Calu3 (cell line): ENCODE measurements around the gene MTCH1. TPM values are rescaled to one million over a fixed set of nuclear protein-coding genes. Genes with fewer than 3 reads are reported as not detected.
A peak's percentile ranks its signal among the peaks of the same experiment; 100 is the strongest.

Experiments
- BruUV-seq: library from RNA; stranded (reverse); fragments of 400-500 nt; replicated peaks from 2 replicates; lab custom pipeline; 2021; lab: Mats Ljungman, UMichigan
- CTCF ChIA-PET: fragments of 300-600 bp; sonication (Branson Sonifier 250); formaldehyde crosslinking; loops from one replicate; lab custom pipeline; 2022; ENCODE audit warnings: antibody characterized with exemption; lab: Charles Lee
- DNase-seq: peaks from one replicate; pipeline ENCODE4 v3.0.0; 2022
- H3K27ac Mint-ChIP-seq: one replicate; pipeline ENCODE4 v1.8.0; 2022; ENCODE audit warnings: mixed read lengths; ENCODE audit not compliant: unreplicated experiment
- H3K27me3 Mint-ChIP-seq: one replicate; pipeline ENCODE4 v1.8.0; 2022; ENCODE audit warnings: mixed read lengths; ENCODE audit not compliant: unreplicated experiment
- H3K36me3 Mint-ChIP-seq: one replicate; pipeline ENCODE4 v1.8.0; 2022; ENCODE audit warnings: mild to moderate bottlenecking, moderate library complexity, mixed read lengths; ENCODE audit not compliant: insufficient read depth, unreplicated experiment
- H3K4me1 Mint-ChIP-seq: one replicate; pipeline ENCODE4 v1.8.0; 2022; ENCODE audit warnings: mild to moderate bottlenecking, low read depth, mixed read lengths; ENCODE audit not compliant: unreplicated experiment
- H3K4me3 Mint-ChIP-seq: one replicate; pipeline ENCODE4 v1.8.0; 2022; ENCODE audit warnings: mild to moderate bottlenecking, low read depth, moderate library complexity, mixed read lengths; ENCODE audit not compliant: unreplicated experiment
- H3K9me3 Mint-ChIP-seq: one replicate; pipeline ENCODE4 v1.8.0; 2022; ENCODE audit warnings: low read depth, mixed read lengths; ENCODE audit not compliant: unreplicated experiment
- intact Hi-C: fragments of 100-400 bp; cut with micrococcal nuclease; formaldehyde crosslinking; loops from one replicate; pipeline ENCODE4 v1.10.0; 2022; ENCODE audit not compliant: unreplicated experiment
- total RNA-seq: library from RNA; stranded (reverse); gene quantifications from 2 replicates; pipeline ENCODE4 v1.2.3, GENCODE V29; 2022
- TF ChIP-seq, protein P1 (sequence below): fragments of 200-600 bp; IDR thresholded peaks from one replicate; pipeline ENCODE4 v1.8.0; 2022; ENCODE audit warnings: antibody characterized with exemption; ENCODE audit not compliant: unreplicated experiment

The MTCH1 gene
- total RNA-seq, 1 experiment from 2014 or later = 288 TPM

DNA sequence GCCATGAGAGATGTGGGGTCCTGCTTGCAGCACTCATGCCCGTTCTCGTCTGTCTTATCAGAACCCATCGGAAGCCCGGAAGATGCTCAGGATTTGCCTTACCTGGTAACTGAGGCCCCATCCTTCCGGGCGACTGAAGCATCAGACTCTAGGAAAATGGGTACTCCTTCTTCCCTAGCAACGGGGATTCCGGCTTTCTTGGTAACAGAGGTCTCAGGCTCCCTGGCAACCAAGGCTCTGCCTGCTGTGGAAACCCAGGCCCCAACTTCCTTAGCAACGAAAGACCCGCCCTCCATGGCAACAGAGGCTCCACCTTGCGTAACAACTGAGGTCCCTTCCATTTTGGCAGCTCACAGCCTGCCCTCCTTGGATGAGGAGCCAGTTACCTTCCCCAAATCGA, 23.1 kb downstream of the MTCH1 start:
- Mint-ChIP-seq H3K36me3 (peaks cover 36% of the 10 kb centered on the region), H3K27ac (no peak overlapping the region), H3K27me3 (no peaks in the 10 kb centered on the region), H3K9me3 (no peaks in the 10 kb centered on the region), H3K4me1 (peaks cover 32% of the 10 kb centered on the region), H3K4me3 (no peak overlapping the region)
- TF ChIP-seq, protein P1, sequence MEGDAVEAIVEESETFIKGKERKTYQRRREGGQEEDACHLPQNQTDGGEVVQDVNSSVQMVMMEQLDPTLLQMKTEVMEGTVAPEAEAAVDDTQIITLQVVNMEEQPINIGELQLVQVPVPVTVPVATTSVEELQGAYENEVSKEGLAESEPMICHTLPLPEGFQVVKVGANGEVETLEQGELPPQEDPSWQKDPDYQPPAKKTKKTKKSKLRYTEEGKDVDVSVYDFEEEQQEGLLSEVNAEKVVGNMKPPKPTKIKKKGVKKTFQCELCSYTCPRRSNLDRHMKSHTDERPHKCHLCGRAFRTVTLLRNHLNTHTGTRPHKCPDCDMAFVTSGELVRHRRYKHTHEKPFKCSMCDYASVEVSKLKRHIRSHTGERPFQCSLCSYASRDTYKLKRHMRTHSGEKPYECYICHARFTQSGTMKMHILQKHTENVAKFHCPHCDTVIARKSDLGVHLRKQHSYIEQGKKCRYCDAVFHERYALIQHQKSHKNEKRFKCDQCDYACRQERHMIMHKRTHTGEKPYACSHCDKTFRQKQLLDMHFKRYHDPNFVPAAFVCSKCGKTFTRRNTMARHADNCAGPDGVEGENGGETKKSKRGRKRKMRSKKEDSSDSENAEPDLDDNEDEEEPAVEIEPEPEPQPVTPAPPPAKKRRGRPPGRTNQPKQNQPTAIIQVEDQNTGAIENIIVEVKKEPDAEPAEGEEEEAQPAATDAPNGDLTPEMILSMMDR = no peak
- peak; percentile 69 for DNase-seq
- intact Hi-C loops = no loop called here
- no TSS peak for BruUV-seq
- CTCF ChIA-PET = no interaction called here

DNA sequence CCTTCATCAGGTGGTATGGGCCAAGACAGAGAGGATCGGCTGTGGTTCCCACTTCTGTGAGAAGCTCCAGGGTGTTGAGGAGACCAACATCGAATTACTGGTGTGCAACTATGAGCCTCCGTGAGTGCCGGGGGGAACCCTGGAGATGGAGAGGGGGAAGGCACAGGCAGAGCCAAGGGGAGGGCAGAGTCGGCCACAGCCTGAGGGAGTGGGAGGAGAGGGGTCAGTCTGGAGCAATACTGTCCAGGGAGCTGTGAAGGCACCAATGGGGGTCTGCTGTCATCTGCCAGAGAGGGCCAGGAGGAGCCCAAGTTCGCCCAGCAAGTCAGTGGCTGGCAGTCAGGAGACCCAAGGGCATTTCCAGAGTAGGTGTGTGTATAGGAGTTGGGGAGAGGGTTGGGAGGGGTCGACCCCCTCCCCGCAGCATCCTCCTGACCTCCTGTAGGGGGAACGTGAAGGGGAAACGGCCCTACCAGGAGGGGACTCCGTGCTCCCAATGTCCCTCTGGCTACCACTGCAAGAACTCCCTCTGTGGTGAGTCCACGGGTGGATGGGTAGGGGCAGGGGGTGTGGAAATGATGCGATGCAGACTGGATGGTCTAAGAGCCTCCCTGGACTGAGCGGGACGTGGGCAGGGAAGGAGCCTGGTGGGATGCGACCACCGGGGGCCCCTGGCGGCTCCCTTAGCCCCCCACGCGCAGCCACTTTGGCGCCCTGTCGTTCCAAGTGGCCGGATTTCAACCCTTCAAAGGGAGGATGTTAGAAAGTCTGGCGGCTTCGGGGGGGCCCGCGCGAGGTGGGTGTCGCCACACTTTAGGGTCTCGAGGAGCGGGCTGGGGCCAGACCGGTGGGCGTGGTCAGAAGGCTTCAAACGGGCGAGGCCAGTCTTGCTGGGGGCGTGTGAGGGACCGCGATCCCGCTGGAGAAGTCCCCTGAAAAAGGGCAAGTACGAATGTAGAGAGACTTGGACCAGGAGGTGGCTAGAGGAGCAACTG, 24.3 kb downstream of the MTCH1 start:
- no TSS peak for BruUV-seq
- intact Hi-C loops = no loop called here
- Mint-ChIP-seq H3K27ac (peak overlapping the region; percentile 18), H3K36me3 (peaks cover 26% of the 10 kb centered on the region), H3K9me3 (no peaks in the 10 kb centered on the region), H3K4me1 (peaks cover 37% of the 10 kb centered on the region), H3K27me3 (no peaks in the 10 kb centered on the region), H3K4me3 (no peak overlapping the region)
- CTCF ChIA-PET = interaction anchor here (1.4 kb wide), 1 partner anchor 11 kb away, joined by 4 read pairs; no protein-coding TSS in a partner anchor
- TF ChIP-seq, protein P1 = no peak
- no peak for DNase-seq

DNA sequence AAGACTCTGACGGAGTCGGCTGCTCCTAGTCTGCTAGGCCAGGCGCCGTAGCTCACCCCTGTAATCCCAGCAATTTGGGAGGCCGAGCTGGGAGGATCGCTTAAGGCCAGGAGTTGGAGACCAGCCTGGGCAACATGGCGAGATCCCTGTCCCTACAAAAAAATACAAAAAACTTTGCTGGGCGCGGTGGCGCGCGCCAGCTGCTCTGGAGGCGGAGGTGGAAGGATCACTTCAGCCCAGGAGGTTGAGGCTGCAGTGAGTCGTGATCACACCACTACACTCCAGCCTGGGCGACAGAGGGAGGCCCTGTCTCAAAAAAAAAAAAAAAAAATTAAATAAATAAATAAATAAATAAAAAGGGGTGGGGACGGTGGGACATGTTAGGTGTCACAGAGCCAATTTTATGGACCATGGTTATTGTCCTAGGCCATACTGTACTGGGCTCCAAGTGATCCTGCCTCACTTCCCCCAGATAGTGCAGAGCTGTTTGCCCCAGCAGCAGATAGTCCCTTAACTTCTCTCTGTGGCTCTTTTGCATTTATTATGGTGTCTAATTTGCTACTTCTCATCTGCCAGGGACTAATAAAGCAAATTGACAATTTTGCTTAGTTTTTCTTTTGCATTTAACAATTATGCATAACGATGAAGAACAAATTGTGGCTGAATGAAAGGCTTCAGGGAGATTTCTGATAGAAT, 26.3 kb downstream of the MTCH1 start:
- Mint-ChIP-seq H3K27ac (no peak overlapping the region), H3K4me3 (no peak overlapping the region), H3K27me3 (no peaks in the 10 kb centered on the region), H3K36me3 (peaks cover 15% of the 10 kb centered on the region), H3K9me3 (no peaks in the 10 kb centered on the region), H3K4me1 (peaks cover 54% of the 10 kb centered on the region)
- TF ChIP-seq, protein P1 = no peak
- intact Hi-C loops = no loop called here
- DNase-seq = no peak
- no TSS peak for BruUV-seq
- CTCF ChIA-PET = interaction anchor here (0.6 to 1.4 kb wide), 4 partner anchors 13 to 251 kb away, joined by 3 to 12 read pairs (median 4); no protein-coding TSS in a partner anchor

DNA sequence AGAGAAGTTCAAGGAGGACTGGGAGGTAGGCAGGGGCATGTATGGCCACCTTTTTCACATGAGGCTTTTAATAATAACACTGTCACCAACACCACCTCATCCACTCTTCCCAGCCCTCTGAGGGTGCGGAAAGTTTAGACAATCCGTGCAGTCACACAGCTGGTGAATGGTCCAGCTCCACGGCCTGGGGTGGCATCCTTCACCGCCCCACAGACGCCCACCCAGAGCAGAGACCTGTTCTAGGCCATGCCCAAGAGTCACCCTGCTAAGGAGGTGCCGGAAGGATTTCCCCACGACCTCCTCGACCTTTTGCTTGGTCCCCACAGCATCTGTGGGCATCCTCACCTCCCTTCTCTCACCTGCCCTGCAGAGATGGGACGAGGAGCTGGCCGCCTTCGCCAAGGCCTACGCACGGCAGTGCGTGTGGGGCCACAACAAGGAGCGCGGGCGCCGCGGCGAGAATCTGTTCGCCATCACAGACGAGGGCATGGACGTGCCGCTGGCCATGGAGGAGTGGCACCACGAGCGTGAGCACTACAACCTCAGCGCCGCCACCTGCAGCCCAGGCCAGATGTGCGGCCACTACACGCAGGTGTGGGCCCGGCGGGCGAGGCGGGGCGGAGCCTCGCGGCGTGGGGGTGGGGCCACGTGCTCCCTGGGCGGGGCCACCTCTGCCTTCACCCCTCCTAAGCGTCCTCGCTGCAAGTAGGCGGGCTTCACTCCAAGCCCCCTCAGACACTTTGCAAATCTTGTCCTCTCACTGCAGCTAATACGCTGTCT, 27.0 kb downstream of the MTCH1 start:
- Mint-ChIP-seq H3K27ac (no peak overlapping the region), H3K4me1 (peaks cover 54% of the 10 kb centered on the region), H3K9me3 (no peaks in the 10 kb centered on the region), H3K4me3 (no peak overlapping the region), H3K27me3 (no peaks in the 10 kb centered on the region), H3K36me3 (peaks cover 13% of the 10 kb centered on the region)
- intact Hi-C loops = no loop called here
- CTCF ChIA-PET = no interaction called here
- BruUV-seq = no TSS peak
- DNase-seq = no peak
- TF ChIP-seq, protein P1 = no peak
